HG02610 (cell line): Measurements from ENCODE around the gene MFAP3L.
"Not testable (repeated sequence)": the region's sequence is repeated elsewhere in the genome, so short reads cannot be mapped to it uniquely, and the experiment has no call there.

Experiments used
- ATAC-seq: cut with Tn5 transposase; IDR thresholded peaks from one replicate; pipeline ENCODE4 v1.9.1; 2021; ENCODE audit warnings: mild to moderate bottlenecking, moderate library complexity; ENCODE audit not compliant: unreplicated experiment

MFAP3L gene

DNA sequence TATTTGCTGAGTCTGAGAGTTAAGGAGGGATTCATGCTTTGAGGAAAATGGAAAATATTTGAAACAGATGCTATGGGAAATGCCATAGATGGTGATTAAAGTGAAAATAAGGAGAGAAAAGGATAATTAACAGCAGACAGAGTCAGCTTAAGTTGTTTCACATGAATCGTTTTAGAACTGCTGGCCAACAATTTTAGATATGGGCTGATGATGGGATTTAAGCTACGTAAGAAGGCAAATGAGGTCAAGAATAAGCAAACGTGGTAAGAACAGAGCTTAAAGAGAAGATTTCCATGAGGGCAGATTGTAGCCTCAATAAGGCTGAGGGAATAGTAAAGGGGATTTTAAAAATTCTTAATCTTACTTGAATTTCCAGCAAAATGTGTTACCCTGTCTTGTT lies 77.9 kb downstream of the MFAP3L start:
- ATAC-seq, result no peak

DNA sequence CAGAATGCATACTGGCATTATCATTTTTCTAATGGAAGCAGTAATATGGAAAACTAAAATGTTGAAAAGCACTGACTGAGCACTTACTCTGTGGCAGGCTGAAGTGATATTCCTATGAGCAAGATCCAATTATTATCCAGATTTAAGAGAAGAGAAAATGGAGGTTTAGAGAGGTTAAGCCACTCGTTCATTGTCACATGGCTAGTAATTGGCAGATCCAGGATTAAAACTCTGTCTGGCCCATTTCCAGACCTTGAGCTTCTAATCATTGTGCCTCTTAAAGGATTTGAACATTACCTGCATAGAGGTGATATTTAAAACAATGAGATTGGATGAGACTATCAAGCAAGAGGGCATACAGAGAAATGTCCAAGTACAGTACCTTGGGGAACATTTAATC lies 80.6 kb downstream of the MFAP3L start:
- no peak for ATAC-seq

DNA sequence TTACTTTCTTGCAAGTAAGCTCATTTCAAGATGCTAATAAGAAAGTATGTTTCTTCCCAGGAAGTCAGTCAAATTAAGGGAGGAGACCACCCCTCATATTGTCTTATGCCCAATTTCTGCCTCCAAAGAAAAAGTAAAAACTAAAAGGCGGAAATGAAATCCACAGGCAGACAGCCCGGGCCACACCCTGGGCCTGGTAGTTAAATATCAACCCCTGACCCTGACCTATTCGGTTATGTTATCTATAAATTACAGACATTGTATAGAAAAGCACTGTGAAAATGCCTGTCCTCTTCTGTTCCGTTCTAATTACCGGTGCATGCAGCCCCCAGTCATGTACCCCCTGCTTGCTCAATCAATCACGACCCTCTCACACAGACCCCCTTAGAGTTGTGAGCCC lies 82.6 kb downstream of the MFAP3L start:
- not testable (repeated sequence) for ATAC-seq

DNA sequence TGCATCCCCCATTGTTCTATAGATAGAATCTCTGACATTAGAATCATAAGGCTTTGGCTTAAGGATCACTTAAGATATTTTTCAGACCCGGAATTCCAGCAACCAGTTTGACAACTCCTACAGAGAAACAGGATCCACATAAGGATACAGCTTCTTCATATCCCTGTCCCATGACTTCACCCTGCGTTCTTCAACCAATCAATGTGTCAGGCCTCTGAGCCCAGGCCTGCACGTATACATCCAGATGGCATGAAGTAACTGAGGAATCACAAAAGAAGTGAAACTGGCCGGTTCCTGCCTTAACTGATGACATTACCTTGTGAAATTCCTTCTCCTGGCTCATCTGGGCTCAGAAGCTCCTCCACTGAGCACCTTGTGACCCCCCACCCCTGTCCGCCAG lies 85.1 kb downstream of the MFAP3L start:
- no peak for ATAC-seq

DNA sequence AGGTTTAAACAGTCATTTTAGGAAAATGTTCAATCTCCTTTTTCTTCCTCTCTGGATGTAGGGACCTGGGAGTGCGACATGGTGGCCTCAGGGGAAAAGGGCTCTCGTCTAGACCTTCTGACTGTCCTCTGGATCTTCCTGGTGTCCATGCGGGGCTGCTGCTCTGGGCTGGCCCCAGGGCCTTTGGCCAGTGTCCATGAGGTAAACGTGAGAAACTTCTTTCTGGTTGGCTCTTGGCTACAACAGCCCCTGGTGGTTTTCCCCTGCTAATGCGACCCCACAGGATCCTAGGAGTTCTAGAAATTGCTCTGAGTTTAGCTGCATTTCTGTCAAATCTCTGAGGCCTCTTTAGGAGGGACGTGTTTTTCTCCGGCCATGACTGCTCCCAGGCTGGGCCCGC lies 85.7 kb downstream of the MFAP3L start:
- ATAC-seq, result no peak
